Sigmoid colon (tissue), 7 donors: ENCODE data around the gene ZNF334. TPM values are rescaled to one million over a fixed set of nuclear protein-coding genes. Genes with fewer than 3 reads are reported as not detected.

Experiments
- DNase-seq: peaks from one replicate; pipeline ENCODE4 v3.0.0-alpha.2; 2019
- H3K27ac ChIP-seq, 4 donors: fragments of 200-600 bp; sonication (generic); one replicate each; pipeline ENCODE4 v1.5.1; 2016 to 2019; ENCODE audit warnings: mild to moderate bottlenecking in 1 of 4
- H3K27me3 ChIP-seq, 3 donors: fragments of 200-600 bp; sonication (generic); one replicate each; pipeline ENCODE4 v1.5.1; 2019; ENCODE audit warnings: mild to moderate bottlenecking in 1 of 3
- H3K36me3 ChIP-seq, 4 donors: fragments of 200-600 bp; sonication (generic); one replicate each; pipeline ENCODE4 v1.5.1; 2016 to 2019
- H3K4me1 ChIP-seq, 4 donors: fragments of 200-600 bp; sonication (generic); one replicate each; pipeline ENCODE4 v1.5.1; 2017 to 2019
- H3K4me3 ChIP-seq, 4 donors: fragments of 200-600 bp; sonication (generic); one replicate each; pipeline ENCODE4 v1.5.1; 2017 to 2019; ENCODE audit warnings: mild to moderate bottlenecking in 2 of 4, moderate library complexity in 1 of 4
- H3K9me3 ChIP-seq, 4 donors: fragments of 200-600 bp in 3 of 4; sonication (generic) in 3 of 4; one replicate each; pipeline versions ENCODE4 v1.5.1 to v1.6.1; 2013 to 2019
- EP300 ChIP-seq, 4 donors: sonication (generic); formaldehyde crosslinking; IDR thresholded peaks; one replicate each; pipeline ENCODE4 v1.6.1; 2017; ENCODE audit warnings: antibody characterized with exemption in 4 of 4
- POLR2A ChIP-seq, 2 donors: fragments of 450-650 bp; IDR thresholded peaks; one replicate each; pipeline ENCODE4 v1.6.1; 2016; ENCODE audit warnings: antibody characterized with exemption in 2 of 2, mild to moderate bottlenecking in 2 of 2, moderate library complexity in 2 of 2
- POLR2AphosphoS5 ChIP-seq, 4 donors: sonication (generic); formaldehyde crosslinking; IDR thresholded peaks; one replicate each; pipeline ENCODE4 v1.6.1; 2017; ENCODE audit warnings: antibody characterized with exemption in 4 of 4
- WGBS, 2 donors: extraction: QIAGEN DNeasy Blood & Tissue Kit; methylation state at CpG; one replicate each; pipeline ENCODE4 v1.1.7; 2013; 5-methylcytosine and 5-hydroxymethylcytosine counted together
- intact Hi-C: fragments of 100-400 bp; cut with DNase I; formaldehyde crosslinking; loops from one replicate; pipeline ENCODE4 v1.15.1; 2023
- polyA plus RNA-seq, 3 donors: library from polyadenylated mRNA; stranded (reverse); fragments of 200-250 nt; gene quantifications; one replicate each; pipeline ENCODE4 v1.2.3, GENCODE V29; 2013
- total RNA-seq, 4 donors: library from RNA; depleted of rRNA; stranded (reverse); fragments of >200 nt; gene quantifications; one replicate each; pipeline ENCODE4 v1.1.0, GENCODE V29; 2016
- TF ChIP-seq, protein P1 (sequence below), 4 experiments: fragments of 450-650 bp in 3 of 4; fragments of 200-600 bp in 1 of 4; IDR thresholded peaks; one replicate each; pipeline ENCODE4 v1.5.1; 2016 to 2019; ENCODE audit warnings: antibody characterized with exemption in 4 of 4, mild to moderate bottlenecking in 3 of 4, moderate library complexity in 2 of 4
- donor health status: healthy with polysubstance abuse.
- donor health status: Bipolar disorder and iron deficiency.
- donor health status: healthy.

ZNF334 gene
- total RNA-seq = 1 to 10 TPM; 2.6 to 6.6 (median 4.4) TPM
- polyA plus RNA-seq = 1 to 10 TPM in 1 of 3 donors, under 1 TPM in 2; 0.46 to 2.4 (median 0.60) TPM

DNA sequence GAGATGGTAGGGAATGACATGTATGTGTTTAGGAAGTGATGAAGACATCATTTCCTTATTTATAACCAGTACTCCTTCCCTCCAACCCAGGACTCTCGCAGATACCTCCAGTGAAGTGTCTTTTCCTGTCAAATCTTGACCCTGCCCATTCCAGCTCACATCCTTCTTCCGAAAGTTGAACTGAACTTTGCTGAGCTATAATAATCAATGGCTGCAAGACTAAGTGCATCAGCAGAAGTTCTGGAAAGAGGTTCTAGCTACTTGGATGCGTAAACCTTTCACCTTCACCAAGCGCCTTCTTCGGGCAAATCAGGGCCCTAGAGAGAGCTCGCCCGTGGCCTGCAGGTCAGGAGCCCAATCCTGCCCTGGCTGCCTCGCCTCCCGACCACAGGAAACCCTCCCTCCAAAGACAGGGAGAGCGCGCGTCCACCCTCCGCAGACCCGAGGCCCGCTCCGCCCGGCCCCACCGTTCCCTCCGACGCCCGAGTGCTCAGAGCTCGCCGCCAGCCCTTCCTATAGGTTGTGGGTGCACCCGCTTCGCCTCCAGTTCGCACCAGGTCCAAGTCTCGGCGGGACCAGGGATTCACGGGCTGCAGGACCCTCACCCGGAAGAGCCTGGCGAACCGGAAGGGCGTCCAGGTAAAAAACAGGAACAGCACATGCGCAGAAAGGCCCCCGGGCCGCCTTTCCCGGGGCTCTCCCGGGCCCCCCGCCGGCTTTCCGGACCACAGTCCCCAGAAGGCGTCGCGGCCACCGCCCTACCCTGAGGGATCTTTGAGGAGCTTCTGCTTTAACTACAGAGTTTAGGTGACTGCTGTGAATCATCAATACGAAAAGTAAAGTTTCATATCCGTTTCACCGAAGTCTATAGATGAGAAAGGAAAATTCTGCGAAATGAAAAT is at the start of gene ZNF334:
TSS of gene ZNF334 (minus strand) at position 617 of the 902 bp plus-strand sequence. CDS start 1,457 bp downstream, outside the sequence.
- no peaks in the 10 kb centered on the region for H3K9me3 ChIP-seq
- H3K36me3 ChIP-seq = no peaks in the 10 kb centered on the region
- peaks cover 0 to 11% (median 3%) of the 10 kb centered on the region in 3 donors for H3K27me3 ChIP-seq
- peak; percentile 76 for DNase-seq
- peak within 1 kb of the TSS; percentile 56 to 67 (median 66) for H3K4me3 ChIP-seq
- peak within 1 kb of the TSS; percentile 38 to 68 (median 55) for H3K27ac ChIP-seq
- intact Hi-C loops = loop anchor here (5.0 to 10.0 kb wide), 2 partner anchors 148 to 169 kb away; no protein-coding TSS in a partner anchor
- TF ChIP-seq POLR2AphosphoS5 (IDR thresholded peaks at IDR 0.05) = peak in 3 of 4 donors; percentile 22 to 62 (median 59)
- no peak for TF ChIP-seq EP300 (IDR thresholded peaks at IDR 0.05)
- 4 to 15% methylated on average over 49 of the region's 49 CpGs for WGBS, 2 donors
- peaks cover 0 to 6% (median 5%) of the 10 kb centered on the region in 4 donors for H3K4me1 ChIP-seq

DNA sequence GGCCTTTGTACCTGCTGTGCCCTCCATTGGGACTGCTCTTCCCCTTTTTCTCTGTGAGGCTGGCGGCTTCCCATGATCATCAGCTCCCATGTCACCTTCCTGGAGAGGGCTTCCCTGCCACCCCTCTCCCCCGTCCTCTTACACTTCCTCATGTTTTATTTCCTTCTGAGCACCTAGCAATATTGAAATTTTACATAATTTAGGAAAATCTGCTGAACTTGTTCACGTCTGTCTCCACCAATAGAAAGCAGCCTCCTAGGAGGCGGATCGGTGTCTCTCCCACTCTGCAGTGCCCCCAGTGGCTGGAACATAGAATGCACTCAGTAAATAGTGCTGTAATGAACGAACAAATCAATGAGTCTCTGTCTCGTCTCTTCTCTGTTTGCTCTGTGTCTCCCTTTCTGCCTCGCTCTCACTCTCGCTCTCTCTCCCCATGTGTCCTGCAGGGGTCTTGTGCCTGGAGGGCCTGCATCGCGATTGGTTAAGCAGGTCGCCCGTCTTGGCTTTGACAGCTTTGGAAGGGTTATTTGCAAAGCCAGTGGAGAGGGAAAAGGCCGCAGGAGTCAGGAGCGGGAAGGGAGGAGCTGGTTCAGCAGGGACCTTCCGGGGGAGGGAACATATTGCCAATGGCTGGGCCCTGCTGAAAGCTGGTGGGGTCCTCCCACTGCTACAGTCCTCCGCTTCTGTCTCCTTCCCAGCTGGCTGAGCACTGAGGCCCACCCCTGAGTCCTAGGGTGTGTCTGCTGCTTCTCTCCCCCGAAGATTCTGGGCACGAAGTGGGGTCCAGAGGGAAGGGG is 49.2 kb upstream of the ZNF334 start:
- WGBS, 2 donors = 15 to 24% methylated on average over 19 of the region's 19 CpGs
- TF ChIP-seq, protein P1, sequence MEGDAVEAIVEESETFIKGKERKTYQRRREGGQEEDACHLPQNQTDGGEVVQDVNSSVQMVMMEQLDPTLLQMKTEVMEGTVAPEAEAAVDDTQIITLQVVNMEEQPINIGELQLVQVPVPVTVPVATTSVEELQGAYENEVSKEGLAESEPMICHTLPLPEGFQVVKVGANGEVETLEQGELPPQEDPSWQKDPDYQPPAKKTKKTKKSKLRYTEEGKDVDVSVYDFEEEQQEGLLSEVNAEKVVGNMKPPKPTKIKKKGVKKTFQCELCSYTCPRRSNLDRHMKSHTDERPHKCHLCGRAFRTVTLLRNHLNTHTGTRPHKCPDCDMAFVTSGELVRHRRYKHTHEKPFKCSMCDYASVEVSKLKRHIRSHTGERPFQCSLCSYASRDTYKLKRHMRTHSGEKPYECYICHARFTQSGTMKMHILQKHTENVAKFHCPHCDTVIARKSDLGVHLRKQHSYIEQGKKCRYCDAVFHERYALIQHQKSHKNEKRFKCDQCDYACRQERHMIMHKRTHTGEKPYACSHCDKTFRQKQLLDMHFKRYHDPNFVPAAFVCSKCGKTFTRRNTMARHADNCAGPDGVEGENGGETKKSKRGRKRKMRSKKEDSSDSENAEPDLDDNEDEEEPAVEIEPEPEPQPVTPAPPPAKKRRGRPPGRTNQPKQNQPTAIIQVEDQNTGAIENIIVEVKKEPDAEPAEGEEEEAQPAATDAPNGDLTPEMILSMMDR (IDR thresholded peaks at IDR 0.05) = peak; percentile 36 to 92 (median 79)
- TF ChIP-seq POLR2AphosphoS5 (IDR thresholded peaks at IDR 0.05) (no peak), EP300 (IDR thresholded peaks at IDR 0.05) (no peak)
- Histone ChIP-seq H3K27me3 (no peaks in the 10 kb centered on the region), H3K4me3 (peak overlapping the region in 3 of 4 donors; percentile 21 to 39 (median 29)), H3K4me1 (peaks cover 0 to 12% (median 8%) of the 10 kb centered on the region in 4 donors), H3K36me3 (no peaks in the 10 kb centered on the region), H3K9me3 (no peaks in the 10 kb centered on the region), H3K27ac (peak overlapping the region in 3 of 4 donors; percentile 48 to 70 (median 67))
- intact Hi-C loops = loop anchor here (5.0 kb wide), 1 partner anchor 120 kb away; no protein-coding TSS in a partner anchor
- peak; percentile 85 for DNase-seq

DNA sequence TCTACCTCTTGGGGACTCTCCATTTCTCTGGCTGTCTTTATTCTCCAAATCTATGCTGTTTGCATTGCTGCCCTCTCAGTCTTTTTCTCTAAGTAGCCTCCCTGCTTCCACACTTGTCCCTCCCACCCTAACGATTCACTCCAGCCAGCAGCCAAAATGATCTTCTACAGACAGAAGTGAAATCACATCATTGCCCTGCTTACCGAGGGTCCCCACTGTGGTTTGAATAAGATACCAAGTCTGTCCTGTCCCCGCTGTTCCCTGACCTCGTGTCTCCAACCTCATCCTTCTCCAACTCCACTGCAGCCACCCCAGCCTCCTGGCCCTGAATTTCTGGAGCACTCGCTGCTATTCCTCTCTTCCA is 48.6 kb upstream of the ZNF334 start:
- Histone ChIP-seq H3K27me3 (no peaks in the 10 kb centered on the region), H3K27ac (peak overlapping the region in 3 of 4 donors; percentile 48 to 70 (median 67)), H3K4me3 (peak overlapping the region in 3 of 4 donors; percentile 21 to 39 (median 29)), H3K36me3 (no peaks in the 10 kb centered on the region), H3K9me3 (no peaks in the 10 kb centered on the region), H3K4me1 (peaks cover 0 to 12% (median 8%) of the 10 kb centered on the region in 4 donors)
- intact Hi-C loops = loop anchor here (5.0 kb wide), 1 partner anchor 120 kb away; no protein-coding TSS in a partner anchor
- 45 to 49% methylated on average over 5 of the region's 5 CpGs for WGBS, 2 donors
- TF ChIP-seq POLR2A (IDR thresholded peaks at IDR 0.05) = no peak
- TF ChIP-seq POLR2AphosphoS5 (IDR thresholded peaks at IDR 0.05) = no peak
- TF ChIP-seq, protein P1 (IDR thresholded peaks at IDR 0.05) = no peak
- no peak for TF ChIP-seq EP300 (IDR thresholded peaks at IDR 0.05)
- DNase-seq = no peak

DNA sequence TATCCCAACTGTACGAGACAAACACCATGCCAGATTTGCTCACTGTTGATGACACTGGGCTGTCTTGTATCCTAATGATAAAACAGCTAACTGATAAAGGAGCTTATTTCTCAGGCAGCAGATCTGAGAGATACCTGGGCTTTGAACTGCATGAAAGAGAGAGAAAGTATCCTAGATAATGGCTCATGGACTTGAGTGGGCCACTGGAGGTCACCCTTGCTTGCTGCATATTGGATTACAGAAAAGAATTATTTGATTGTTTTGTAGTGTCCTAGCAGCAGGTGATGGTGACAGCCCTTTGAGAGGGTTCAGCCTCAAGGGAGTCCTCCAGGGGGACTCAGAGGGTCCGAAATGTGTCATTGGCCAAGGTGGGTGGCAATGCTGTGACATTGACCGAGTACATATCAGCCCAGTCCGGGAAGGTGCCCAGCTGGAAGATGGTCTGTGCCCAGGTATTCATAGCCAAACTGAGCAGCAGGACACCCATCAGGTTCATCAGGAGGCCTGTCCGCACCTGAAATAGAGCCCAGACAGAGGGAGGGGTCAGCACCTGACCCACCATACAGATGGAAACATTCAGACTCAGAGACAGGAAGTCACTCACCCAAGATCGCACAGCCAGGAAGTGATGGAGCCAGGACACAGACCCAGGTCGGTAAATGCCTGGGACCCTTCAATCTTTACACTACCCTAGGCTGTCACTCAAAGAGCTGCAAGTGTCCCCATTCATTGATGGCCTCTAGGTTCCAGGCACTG is 46.5 kb upstream of the ZNF334 start:
- H3K27ac ChIP-seq = no peak overlapping the region
- H3K4me1 ChIP-seq = peaks cover 0 to 12% (median 8%) of the 10 kb centered on the region in 4 donors
- no peaks in the 10 kb centered on the region for H3K9me3 ChIP-seq
- H3K36me3 ChIP-seq = no peaks in the 10 kb centered on the region
- no peak for DNase-seq
- WGBS, 2 donors = 86 to 88% methylated on average over 7 of the region's 7 CpGs
- H3K4me3 ChIP-seq = no peak overlapping the region
- no peaks in the 10 kb centered on the region for H3K27me3 ChIP-seq
- TF ChIP-seq, protein P1 (IDR thresholded peaks at IDR 0.05) = no peak
- TF ChIP-seq EP300 (IDR thresholded peaks at IDR 0.05) = no peak
- intact Hi-C loops = loop anchor here (5.0 kb wide), 1 partner anchor 122 kb away; no protein-coding TSS in a partner anchor
